SW 1271 (cell line): ENCODE measurements around the gene KRTAP3-3.
"Not testable (repeated sequence)": the region's sequence is repeated elsewhere in the genome, so short reads cannot be mapped to it uniquely, and the experiment has no call there.

Experiments used
- DNase-seq, 2 experiments: peaks; one replicate each; lab custom pipeline; 2025; lab: John Stamatoyannopoulos, UW

KRTAP3-3 gene

GRCh38 chr17:41004397-41004796 is 10.4 kb upstream of the KRTAP3-3 start:
- no peak for DNase-seq

- no peak for DNase-seq
Measured at GRCh38 chr17:41003926-41004325, 10.0 kb upstream of the KRTAP3-3 start.

GRCh38 chr17:41002814-41003213 is 8.8 kb upstream of the KRTAP3-3 start:
- no peak for DNase-seq

- DNase-seq: no peak
Measured at GRCh38 chr17:41001795-41002194, 7.8 kb upstream of the KRTAP3-3 start.

GRCh38 chr17:40999563-40999962 is 5.6 kb upstream of the KRTAP3-3 start, which contains the start of gene KRTAP3-2:
Gene KRTAP3-2 (minus strand): TSS chr17:40999906. CDS start chr17:40999853, 53 bp downstream.
- not testable (repeated sequence) for DNase-seq

- no peak for DNase-seq
Measured at GRCh38 chr17:40997361-40997760, 3.4 kb upstream of the KRTAP3-3 start.

GRCh38 chr17:40996829-40997228 is 2.9 kb upstream of the KRTAP3-3 start:
- DNase-seq: no peak

GRCh38 chr17:40995116-40995515 is 1.2 kb upstream of the KRTAP3-3 start:
- no peak for DNase-seq

DNA sequence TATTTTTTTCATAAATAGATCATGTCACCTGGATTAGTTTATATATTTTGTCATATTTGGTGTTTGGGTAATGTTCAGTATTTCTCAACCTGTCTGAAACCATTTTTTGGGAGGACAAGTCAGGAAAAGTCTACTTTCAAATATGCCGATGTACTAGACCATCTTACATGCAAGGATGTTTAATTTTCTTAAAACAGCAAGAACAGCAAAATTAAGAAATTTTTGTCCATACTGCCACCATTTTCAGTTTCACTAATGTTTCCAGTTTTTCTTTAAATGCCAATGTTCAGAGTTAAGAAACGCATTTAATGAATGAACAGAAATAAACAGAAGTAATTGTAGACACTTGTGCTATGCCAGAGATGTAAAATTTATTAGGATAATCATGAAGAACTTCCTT is 880 bp downstream of the KRTAP3-3 start:
- DNase-seq: no peak

DNA sequence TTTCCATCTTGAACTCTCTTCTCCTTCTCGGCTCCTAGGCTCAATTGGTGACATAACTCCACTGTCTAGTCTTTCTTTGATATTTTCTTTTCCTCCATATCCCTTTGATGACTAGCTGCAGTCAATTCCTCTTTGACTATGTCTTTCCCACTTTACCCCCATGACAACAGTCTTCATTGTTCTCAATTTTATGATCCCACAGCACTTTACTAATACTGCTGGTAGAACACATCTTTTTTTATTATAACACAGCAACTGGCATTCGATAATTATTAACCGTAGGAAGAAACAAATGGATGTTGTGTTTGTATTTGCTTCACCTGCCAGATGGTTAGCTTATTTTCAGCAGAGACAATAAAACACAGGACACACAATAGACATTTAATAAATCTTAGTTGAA is 1.3 kb downstream of the KRTAP3-3 start:
- no peak for DNase-seq

DNA sequence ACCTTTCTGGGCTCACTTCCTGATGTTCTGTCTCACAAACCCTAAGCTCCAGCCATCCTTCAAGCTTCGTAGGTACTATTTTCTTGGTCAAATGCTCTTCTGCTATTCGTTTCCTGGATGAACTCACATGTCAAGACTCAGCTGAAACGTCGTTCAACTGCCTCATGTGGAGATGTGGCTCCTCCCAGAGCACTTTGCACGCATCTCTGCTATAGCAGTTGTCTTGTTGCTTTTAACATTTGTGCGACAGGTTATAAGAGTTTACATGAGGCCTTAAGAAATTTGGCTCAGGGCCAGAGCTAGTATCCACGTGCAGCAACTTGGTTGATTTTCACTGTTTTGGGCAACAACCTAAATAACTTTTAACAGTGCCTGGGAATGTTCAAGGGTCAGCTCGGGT is 7.0 kb downstream of the KRTAP3-3 start:
- DNase-seq: no peak

DNA sequence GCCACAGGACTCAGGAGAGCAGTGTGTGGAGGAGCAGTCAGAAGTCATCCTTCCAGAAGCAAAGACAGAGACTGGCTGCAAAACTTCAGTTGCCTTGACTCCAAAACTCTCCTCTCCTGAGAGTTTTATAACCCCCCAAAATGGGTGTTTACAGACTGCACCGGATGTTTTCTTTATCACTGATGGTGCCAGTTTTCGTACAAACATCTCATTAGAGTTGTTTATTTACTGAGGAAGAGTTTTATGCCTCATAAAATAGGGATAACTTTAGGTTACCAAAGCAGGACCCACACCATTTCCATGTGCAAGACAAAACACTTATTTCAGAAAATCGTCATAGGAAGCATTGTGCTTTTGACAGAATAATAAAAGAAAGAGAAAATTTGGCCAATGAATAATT is 9.7 kb downstream of the KRTAP3-3 start, which contains the start of gene KRT40:
Gene KRT40, minus strand, starts transcription at position 101 of the 400 bp plus-strand sequence. Its CDS starts 53 bp downstream, at position 48.
- no peak for DNase-seq

DNA sequence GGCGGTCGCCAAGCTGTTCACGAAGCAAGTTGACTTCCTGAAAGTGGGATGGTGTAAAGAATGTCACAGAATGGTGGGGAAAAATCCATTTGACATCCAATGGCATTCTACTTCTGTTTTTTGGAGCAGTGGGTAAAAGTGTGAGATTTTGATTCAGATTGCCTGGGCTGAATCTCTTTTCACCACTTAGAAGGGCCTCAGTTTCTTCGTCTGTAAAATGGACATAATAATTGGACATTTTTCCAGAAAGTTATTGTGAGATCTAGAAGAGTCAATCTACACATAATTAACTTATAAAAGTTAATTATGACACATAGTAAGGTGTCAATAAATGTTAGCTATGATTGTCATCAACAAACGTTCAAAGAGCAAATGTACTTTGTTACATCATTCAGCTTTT is 12.8 kb downstream of the KRTAP3-3 start:
- DNase-seq: no peak

GRCh38 chr17:40980596-40980995 is 13.4 kb downstream of the KRTAP3-3 start:
- no peak for DNase-seq

GRCh38 chr17:40980117-40980516 is 13.8 kb downstream of the KRTAP3-3 start:
- DNase-seq: no peak

DNA sequence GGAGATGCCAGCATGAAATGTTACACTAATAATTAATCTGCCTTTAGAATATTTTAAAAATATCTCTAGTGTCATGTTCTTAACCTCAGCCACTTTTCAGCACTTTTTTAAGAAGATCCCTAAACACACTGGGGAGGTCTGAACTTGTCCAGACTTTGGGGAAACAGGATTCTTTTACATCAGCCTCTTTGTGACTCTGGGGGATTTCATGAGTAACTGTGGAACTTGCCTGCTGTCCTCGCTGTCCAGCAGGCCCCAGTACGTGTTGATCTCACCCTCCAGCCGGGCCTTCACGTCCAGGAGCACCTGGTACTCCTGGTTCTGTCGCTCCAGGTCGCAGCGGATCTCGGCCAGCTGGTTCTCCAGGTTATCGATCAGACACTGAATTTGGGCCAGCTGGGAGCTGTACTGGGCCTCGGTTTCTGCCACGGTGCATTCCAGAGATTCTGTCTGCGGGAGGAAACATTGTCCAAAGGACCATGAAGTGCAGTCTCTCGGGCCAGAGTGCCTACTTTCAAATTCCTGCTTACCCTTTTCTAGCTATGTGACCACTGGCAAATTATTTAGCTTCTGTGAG is 15.3 kb downstream of the KRTAP3-3 start:
- DNase-seq: no peak

GRCh38 chr17:40975516-40975915 is 18.4 kb downstream of the KRTAP3-3 start:
- no peak for DNase-seq

- DNase-seq: no peak
Measured at GRCh38 chr17:40974366-40974765, 19.6 kb downstream of the KRTAP3-3 start.

- DNase-seq: no peak
Measured at GRCh38 chr17:40967582-40967981, 26.4 kb downstream of the KRTAP3-3 start.

DNA sequence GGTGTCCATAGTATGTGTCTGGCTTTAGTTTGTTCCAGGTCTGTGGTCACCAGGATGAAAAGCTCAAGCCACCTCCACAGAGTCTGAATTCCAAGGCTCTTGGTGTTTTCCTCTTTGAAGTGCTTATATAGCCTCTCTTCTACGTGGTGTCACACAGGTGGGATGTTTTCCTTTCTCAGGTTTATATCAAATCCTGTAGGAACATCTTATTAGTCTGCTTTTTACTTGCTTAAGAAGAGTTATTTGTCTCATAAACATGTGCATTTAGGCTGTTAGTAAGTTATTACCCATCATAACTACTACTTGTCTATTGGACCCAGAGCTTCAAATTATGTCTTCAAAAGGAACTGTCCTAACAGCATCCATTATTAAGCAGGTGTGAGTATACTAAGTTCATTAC is 27.1 kb downstream of the KRTAP3-3 start, which contains the start of gene KRT39:
Gene KRT39, minus strand, starts transcription at position 101 of the 400 bp plus-strand sequence. Its CDS starts 92 bp downstream, at position 9.
- DNase-seq: no peak

GRCh38 chr17:40963838-40964237 is 30.1 kb downstream of the KRTAP3-3 start:
- no peak for DNase-seq

GRCh38 chr17:40962059-40962561 is 31.9 kb downstream of the KRTAP3-3 start:
- no peak for DNase-seq

DNA sequence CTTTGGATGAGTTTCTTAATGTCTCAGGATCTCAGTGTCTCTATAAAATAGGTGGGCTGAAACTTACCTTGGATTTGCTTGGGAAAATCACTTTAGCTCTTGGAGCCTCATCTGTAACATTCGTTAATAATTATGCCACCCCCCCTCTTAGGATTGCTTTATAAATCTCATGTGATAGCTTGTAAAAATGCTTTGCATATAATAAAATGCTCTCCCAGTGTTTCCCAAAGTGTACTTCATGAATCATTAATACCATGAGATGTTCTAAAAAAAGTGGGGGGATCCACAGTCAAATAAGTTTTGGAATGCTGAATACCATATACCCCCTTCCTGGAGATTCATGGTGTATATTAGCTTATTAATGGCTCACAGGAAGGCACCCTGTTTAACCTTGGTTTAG is 32.4 kb downstream of the KRTAP3-3 start:
- DNase-seq: no peak

DNA sequence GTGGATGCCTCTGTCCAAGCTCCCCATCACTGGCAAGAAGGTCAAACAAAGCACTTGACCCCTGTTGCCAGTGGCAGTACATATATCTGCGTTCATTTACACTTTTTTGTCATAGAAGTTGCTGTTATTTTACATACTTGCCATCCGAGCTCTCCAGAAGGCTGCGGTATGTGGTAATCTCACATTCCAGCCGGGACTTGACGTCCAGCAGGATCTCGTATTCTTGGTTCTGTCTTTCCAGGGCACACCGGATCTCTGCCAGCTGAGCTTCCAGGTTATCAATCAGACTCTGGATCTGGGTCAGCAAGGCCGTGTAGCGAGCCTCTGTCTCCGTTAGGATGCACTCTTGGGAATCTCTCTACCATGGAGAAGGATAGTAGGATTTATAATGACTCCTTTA is 33.8 kb downstream of the KRTAP3-3 start:
- no peak for DNase-seq
